Smooth muscle cell (in vitro differentiated cells): ENCODE results near the gene GHR. TPM values are rescaled to one million over a fixed set of nuclear protein-coding genes. Genes with fewer than 3 reads are reported as not detected.

Experiments
- DNase-seq: peaks from one replicate; lab custom pipeline; 2025; ENCODE audit not compliant: unreplicated experiment; lab: John Stamatoyannopoulos, UW
- H2AFZ ChIP-seq: fragments of 200-600 bp; sonication (generic); 2 replicates; pipeline ENCODE4 v1.6.0; 2016; ENCODE audit warnings: antibody characterized with exemption, low read depth, mild to moderate bottlenecking
- H3F3A ChIP-seq: fragments of 200-600 bp; sonication (generic); 2 replicates; pipeline ENCODE4 v1.6.0; 2017; ENCODE audit warnings: antibody characterized with exemption, low read depth
- H3K27ac ChIP-seq: fragments of 200-600 bp; sonication (generic); 2 replicates; pipeline ENCODE4 v1.5.1; 2016; ENCODE audit warnings: low read depth, mild to moderate bottlenecking
- H3K27me3 ChIP-seq: fragments of 200-600 bp; sonication (generic); 2 replicates; pipeline ENCODE4 v1.6.1; 2016; ENCODE audit warnings: low read depth, mild to moderate bottlenecking
- H3K36me3 ChIP-seq: fragments of 200-600 bp; sonication (generic); 2 replicates; pipeline ENCODE4 v1.5.1; 2016; ENCODE audit warnings: low read depth
- H3K4me1 ChIP-seq: fragments of 200-600 bp; sonication (generic); 2 replicates; pipeline ENCODE4 v1.5.1; 2016; ENCODE audit warnings: low read depth
- H3K4me2 ChIP-seq: fragments of 200-600 bp; sonication (generic); 2 replicates; pipeline ENCODE4 v1.6.0; 2016; ENCODE audit warnings: mild to moderate bottlenecking
- H3K4me3 ChIP-seq: fragments of 200-600 bp; sonication (generic); 2 replicates; pipeline ENCODE4 v1.5.1; 2016; ENCODE audit warnings: mild to moderate bottlenecking
- H3K79me2 ChIP-seq: fragments of 200-600 bp; sonication (generic); 2 replicates; pipeline ENCODE4 v1.6.0; 2016; ENCODE audit warnings: low read depth, mild to moderate bottlenecking
- H3K9ac ChIP-seq: fragments of 200-600 bp; sonication (generic); 2 replicates; pipeline ENCODE4 v1.6.0; 2016; ENCODE audit warnings: low read depth
- H3K9me3 ChIP-seq: fragments of 200-600 bp; sonication (generic); replicated peaks from 2 replicates; pipeline ENCODE4 v1.5.1; 2016; ENCODE audit warnings: low read depth
- H4K20me1 ChIP-seq: fragments of 200-600 bp; sonication (generic); 2 replicates; pipeline ENCODE4 v1.6.0; 2016; ENCODE audit warnings: low read depth
- WGBS: methylation state at CpG from one replicate; pipeline ENCODE4 v1.1.7; 2016; ENCODE audit warnings: low lambda C conversion rate; 5-methylcytosine and 5-hydroxymethylcytosine counted together
- polyA plus RNA-seq: library from polyadenylated mRNA; unstranded; fragments of >200 nt; fragmentation: Nextera tagmentation; extraction: Ambion mirVana; gene quantifications from 2 replicates; pipeline ENCODE4 v1.2.1, GENCODE V29; 2016
- total RNA-seq: library from RNA; depleted of rRNA; stranded (reverse); fragments of >200 nt; gene quantifications from 2 replicates; pipeline ENCODE4 v1.2.3, GENCODE V29; 2014
- TF ChIP-seq, protein P1 (sequence below): fragments of 200-600 bp; sonication (generic); IDR thresholded peaks from 2 replicates; pipeline ENCODE4 v1.5.1; 2017; ENCODE audit warnings: borderline replicate concordance, mild to moderate bottlenecking, antibody characterized with exemption; ENCODE audit not compliant: insufficient read depth, poor library complexity, severe bottlenecking

Gene GHR
- total and polyA plus RNA-seq, 2 experiments from 2014 or later, result 2.1 to 4.3 TPM

DNA sequence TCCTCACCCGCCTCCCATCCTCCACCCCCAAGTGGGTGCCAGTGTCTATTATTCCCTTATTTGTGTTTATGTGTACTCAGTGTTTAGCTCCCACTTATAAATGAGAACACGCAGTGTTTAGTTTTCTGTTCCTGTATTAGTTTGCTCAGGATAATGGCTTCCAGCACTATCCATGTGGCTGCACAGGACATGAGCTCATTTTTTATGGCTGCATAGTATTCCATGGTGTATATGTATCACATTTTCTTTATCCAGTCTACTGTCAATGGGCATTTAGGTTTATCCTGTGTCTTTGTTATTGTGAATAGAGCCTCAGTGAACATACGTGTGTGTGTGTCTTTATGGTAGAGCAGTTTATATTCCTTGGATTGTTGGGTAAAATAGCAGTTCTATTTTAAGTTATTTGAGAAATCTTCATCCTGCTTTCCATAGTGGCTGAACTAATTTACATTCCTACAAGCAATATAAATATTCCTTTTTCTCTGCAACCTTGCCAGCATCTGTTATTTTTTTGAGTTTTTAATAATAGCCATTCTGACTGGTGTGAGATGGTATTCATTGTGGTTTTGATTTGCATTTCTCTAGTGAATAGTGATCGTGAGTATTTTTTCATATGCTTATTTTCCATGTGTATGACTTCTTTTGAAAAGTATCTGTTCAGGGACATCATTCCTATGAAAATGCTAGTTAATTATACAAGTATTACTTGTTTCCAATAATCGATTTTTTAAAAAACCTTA lies 169.3 kb downstream of the GHR start:
- no peak for DNase-seq
- Histone ChIP-seq H3K9ac (no peak overlapping the region), H3K27me3 (peaks cover 46% of the 10 kb centered on the region), H3K9me3 (no peaks in the 10 kb centered on the region), H3K36me3 (no peaks in the 10 kb centered on the region), H4K20me1 (no peaks in the 10 kb centered on the region), H3K79me2 (no peaks in the 10 kb centered on the region), H3K27ac (no peak overlapping the region), H3K4me2 (no peak overlapping the region), H3K4me3 (no peak overlapping the region), H3K4me1 (no peaks in the 10 kb centered on the region), H3F3A (no peaks in the 10 kb centered on the region), H2AFZ (no peak overlapping the region)
- TF ChIP-seq, protein P1, sequence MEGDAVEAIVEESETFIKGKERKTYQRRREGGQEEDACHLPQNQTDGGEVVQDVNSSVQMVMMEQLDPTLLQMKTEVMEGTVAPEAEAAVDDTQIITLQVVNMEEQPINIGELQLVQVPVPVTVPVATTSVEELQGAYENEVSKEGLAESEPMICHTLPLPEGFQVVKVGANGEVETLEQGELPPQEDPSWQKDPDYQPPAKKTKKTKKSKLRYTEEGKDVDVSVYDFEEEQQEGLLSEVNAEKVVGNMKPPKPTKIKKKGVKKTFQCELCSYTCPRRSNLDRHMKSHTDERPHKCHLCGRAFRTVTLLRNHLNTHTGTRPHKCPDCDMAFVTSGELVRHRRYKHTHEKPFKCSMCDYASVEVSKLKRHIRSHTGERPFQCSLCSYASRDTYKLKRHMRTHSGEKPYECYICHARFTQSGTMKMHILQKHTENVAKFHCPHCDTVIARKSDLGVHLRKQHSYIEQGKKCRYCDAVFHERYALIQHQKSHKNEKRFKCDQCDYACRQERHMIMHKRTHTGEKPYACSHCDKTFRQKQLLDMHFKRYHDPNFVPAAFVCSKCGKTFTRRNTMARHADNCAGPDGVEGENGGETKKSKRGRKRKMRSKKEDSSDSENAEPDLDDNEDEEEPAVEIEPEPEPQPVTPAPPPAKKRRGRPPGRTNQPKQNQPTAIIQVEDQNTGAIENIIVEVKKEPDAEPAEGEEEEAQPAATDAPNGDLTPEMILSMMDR, result no peak
- WGBS, result 95% methylated on average over 5 of the region's 5 CpGs

- H3F3A ChIP-seq, result no peaks in the 10 kb centered on the region
- no peak overlapping the region for H3K4me2 ChIP-seq
- H2AFZ ChIP-seq, result no peak overlapping the region
- no peak for DNase-seq
- TF ChIP-seq, protein P1, result no peak
- no peak overlapping the region for H3K27ac ChIP-seq
- H3K27me3 ChIP-seq, result peaks cover 36% of the 10 kb centered on the region
- H3K79me2 ChIP-seq, result no peaks in the 10 kb centered on the region
- no peak overlapping the region for H3K4me3 ChIP-seq
- H3K9me3 ChIP-seq, result no peaks in the 10 kb centered on the region
- no peaks in the 10 kb centered on the region for H3K4me1 ChIP-seq
- no peak overlapping the region for H3K9ac ChIP-seq
- no peaks in the 10 kb centered on the region for H3K36me3 ChIP-seq
- no peaks in the 10 kb centered on the region for H4K20me1 ChIP-seq
Measured at GRCh38 chr5:42593591-42593990, 170.4 kb downstream of the GHR start.

DNA sequence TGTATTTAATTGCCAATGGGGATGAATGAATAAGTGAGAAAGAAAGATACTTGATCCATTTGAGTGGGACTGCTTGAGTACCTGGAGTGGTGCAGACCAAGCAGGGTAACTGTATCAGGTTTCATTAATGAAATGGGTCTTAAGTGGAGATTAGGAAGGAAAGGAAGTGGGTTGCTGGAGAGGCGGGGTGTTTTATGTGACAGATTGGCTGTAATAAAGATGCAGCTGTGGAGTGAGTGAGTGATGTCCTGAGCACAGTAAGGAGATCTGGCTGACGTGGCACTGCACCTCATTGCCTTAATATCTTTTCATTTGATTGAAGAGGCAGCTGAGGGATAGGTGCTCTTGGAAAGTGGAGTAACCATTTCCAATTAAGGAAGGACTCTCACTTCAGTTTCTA lies 172.4 kb downstream of the GHR start:
- H3K9me3 ChIP-seq, result no peaks in the 10 kb centered on the region
- DNase-seq, result no peak
- WGBS, result 43% methylated on average over 2 of the region's 2 CpGs
- TF ChIP-seq, protein P1, result no peak
- H3K79me2 ChIP-seq, result no peaks in the 10 kb centered on the region
- H3K27ac ChIP-seq, result no peak overlapping the region
- H2AFZ ChIP-seq, result no peak overlapping the region
- H3K36me3 ChIP-seq, result no peaks in the 10 kb centered on the region
- no peaks in the 10 kb centered on the region for H4K20me1 ChIP-seq
- no peak overlapping the region for H3K4me2 ChIP-seq
- H3K9ac ChIP-seq, result no peak overlapping the region
- no peaks in the 10 kb centered on the region for H3K4me1 ChIP-seq
- no peaks in the 10 kb centered on the region for H3F3A ChIP-seq
- H3K4me3 ChIP-seq, result no peak overlapping the region
- peaks cover 21% of the 10 kb centered on the region for H3K27me3 ChIP-seq

GRCh38 chr5:42596817-42597216 lies 173.6 kb downstream of the GHR start:
- DNase-seq, result no peak
- no peaks in the 10 kb centered on the region for H4K20me1 ChIP-seq
- WGBS, result 96% methylated on average over 1 of the region's 1 CpG
- TF ChIP-seq, protein P1, result no peak
- H3K4me1 ChIP-seq, result no peaks in the 10 kb centered on the region
- peaks cover 21% of the 10 kb centered on the region for H3K27me3 ChIP-seq
- no peaks in the 10 kb centered on the region for H3F3A ChIP-seq
- H3K79me2 ChIP-seq, result no peaks in the 10 kb centered on the region
- no peak overlapping the region for H3K4me3 ChIP-seq
- H3K27ac ChIP-seq, result no peak overlapping the region
- H3K4me2 ChIP-seq, result no peak overlapping the region
- H2AFZ ChIP-seq, result no peak overlapping the region
- H3K9ac ChIP-seq, result no peak overlapping the region
- no peaks in the 10 kb centered on the region for H3K36me3 ChIP-seq
- H3K9me3 ChIP-seq, result no peaks in the 10 kb centered on the region
